Esophagus muscularis mucosa (tissue), 4 donors: ENCODE data around the gene LCNL1. TPM values are rescaled to one million over a fixed set of nuclear protein-coding genes. Genes with fewer than 3 reads are reported as not detected.

Source experiments
- DNase-seq: peaks from one replicate; pipeline ENCODE4 v3.0.0-alpha.2; 2017; ENCODE audit errors: extremely low spot score
- H3K27ac ChIP-seq, 4 donors: fragments of 200-600 bp; sonication (generic); replicated peaks in 1 of 4; 1 replicate in 3 of 4; 2 replicates in 1 of 4; pipeline ENCODE4 v1.5.1; 2016 to 2019; ENCODE audit warnings: mild to moderate bottlenecking in 1 of 4
- H3K27me3 ChIP-seq, 4 donors: fragments of 200-600 bp; sonication (generic); one replicate each; pipeline versions ENCODE4 v1.5.1 to v1.6.0; 2016 to 2019
- H3K36me3 ChIP-seq, 4 donors: fragments of 200-600 bp; sonication (generic); one replicate each; pipeline ENCODE4 v1.5.1; 2016 to 2019
- H3K4me1 ChIP-seq, 4 donors: fragments of 200-600 bp; sonication (generic); one replicate each; pipeline ENCODE4 v1.5.1; 2016 to 2019
- H3K4me3 ChIP-seq, 4 donors: fragments of 200-600 bp; sonication (generic); 1 replicate in 2 of 4; 2 replicates in 2 of 4; pipeline ENCODE4 v1.5.1; 2016 to 2019; ENCODE audit warnings: mild to moderate bottlenecking in 4 of 4, moderate library complexity in 1 of 4
- H3K9me3 ChIP-seq, 4 donors: fragments of 200-600 bp; sonication (generic); 1 replicate in 3 of 4; 2 replicates in 1 of 4; pipeline ENCODE4 v1.5.1; 2016 to 2019
- CTCF ChIP-seq, 3 experiments: fragments of 200-600 bp in 2 of 3; fragments of 450-650 bp in 1 of 3; sonication (generic) in 2 of 3; IDR thresholded peaks; one replicate each; pipeline ENCODE4 v1.5.1; 2017 to 2019; ENCODE audit warnings: antibody characterized with exemption in 3 of 3, mild to moderate bottlenecking in 2 of 3, moderate library complexity in 1 of 3
- EP300 ChIP-seq: sonication (generic); formaldehyde crosslinking; IDR thresholded peaks from one replicate; pipeline ENCODE4 v1.6.1; 2017; ENCODE audit warnings: antibody characterized with exemption
- POLR2A ChIP-seq: fragments of 450-650 bp; IDR thresholded peaks from one replicate; pipeline ENCODE4 v1.6.1; 2017; ENCODE audit warnings: antibody characterized with exemption, moderate library complexity, mild to moderate bottlenecking, low read depth
- POLR2AphosphoS5 ChIP-seq, 2 donors: sonication (generic); formaldehyde crosslinking; IDR thresholded peaks; one replicate each; pipeline ENCODE4 v1.6.1; 2017; ENCODE audit warnings: antibody characterized with exemption in 2 of 2
- WGBS: methylation state at CpG from one replicate; pipeline ENCODE4 v1.1.5; 2018; 5-methylcytosine and 5-hydroxymethylcytosine counted together
- intact Hi-C: fragments of 100-400 bp; cut with DNase I; formaldehyde crosslinking; loops from one replicate; pipeline ENCODE4 v1.15.1; 2023
- total RNA-seq, 4 donors: library from RNA; depleted of rRNA; stranded (reverse); fragments of >200 nt; gene quantifications; one replicate each; pipeline versions ENCODE4 v1.1.0 to v1.2.1, GENCODE V29; 2016

Gene LCNL1
- total RNA-seq, 4 donors from 2014 or later, result 0.11 to 0.42 (median 0.39) TPM; not detected in 1

- no peaks in the 10 kb centered on the region for H3K9me3 ChIP-seq
- H3K27me3 ChIP-seq, result peaks cover 0 to 60% (median 14%) of the 10 kb centered on the region in 4 donors
- 86% methylated on average over 19 of the region's 54 CpGs for WGBS
- no peak for TF ChIP-seq POLR2AphosphoS5 (IDR thresholded peaks at IDR 0.05)
- no peak for TF ChIP-seq POLR2A
- no peak for TF ChIP-seq CTCF (IDR thresholded peaks at IDR 0.05)
- intact Hi-C loops, result loop anchor here (5.0 kb wide), 1 partner anchor 47 kb away; the partner anchor contains the start of gene C8G
- H3K27ac ChIP-seq, result no peak overlapping the region
- peaks cover 32 to 57% (median 48%) of the 10 kb centered on the region in 4 donors for H3K4me1 ChIP-seq
- H3K4me3 ChIP-seq, result peak overlapping the region in 1 of 4 donors; percentile 10
- H3K36me3 ChIP-seq, result peaks cover 4 to 18% (median 14%) of the 10 kb centered on the region in 4 donors
- DNase-seq, result no peak
Measured at GRCh38 chr9:136994180-136994887, 11.5 kb downstream of the LCNL1 start.

- no CpG with 5 or more reads among the region's 40 CpGs for WGBS
- TF ChIP-seq POLR2AphosphoS5 (IDR thresholded peaks at IDR 0.05), result no peak
- no peak for TF ChIP-seq POLR2A
- no peak for TF ChIP-seq CTCF (IDR thresholded peaks at IDR 0.05)
- TF ChIP-seq EP300, result no peak
- no peak for DNase-seq
- no peak overlapping the region for H3K27ac ChIP-seq
- no peaks in the 10 kb centered on the region for H3K9me3 ChIP-seq
- peaks cover 4 to 18% (median 14%) of the 10 kb centered on the region in 4 donors for H3K36me3 ChIP-seq
- peaks cover 0 to 60% (median 14%) of the 10 kb centered on the region in 4 donors for H3K27me3 ChIP-seq
- peak overlapping the region in 1 of 4 donors; percentile 10 for H3K4me3 ChIP-seq
- intact Hi-C loops, result loop anchor here (5.0 kb wide), 1 partner anchor 48 kb away; the partner anchor contains the start of gene C8G
- H3K4me1 ChIP-seq, result peaks cover 32 to 57% (median 48%) of the 10 kb centered on the region in 4 donors
Measured at GRCh38 chr9:136994888-136995230, 12.1 kb downstream of the LCNL1 start.

- peaks cover 32 to 57% (median 48%) of the 10 kb centered on the region in 4 donors for H3K4me1 ChIP-seq
- no peak overlapping the region for H3K27ac ChIP-seq
- no peak for TF ChIP-seq POLR2A
- TF ChIP-seq CTCF (IDR thresholded peaks at IDR 0.05), result no peak
- no peak for TF ChIP-seq POLR2AphosphoS5 (IDR thresholded peaks at IDR 0.05)
- no peak for TF ChIP-seq EP300
- peaks cover 4 to 18% (median 14%) of the 10 kb centered on the region in 4 donors for H3K36me3 ChIP-seq
- WGBS, result 40% methylated on average over 20 of the region's 30 CpGs
- H3K27me3 ChIP-seq, result peaks cover 0 to 60% (median 14%) of the 10 kb centered on the region in 4 donors
- intact Hi-C loops, result no loop called here
- H3K4me3 ChIP-seq, result peak overlapping the region in 3 of 4 donors; percentile 4 to 38 (median 10)
- DNase-seq, result no peak
- no peaks in the 10 kb centered on the region for H3K9me3 ChIP-seq
Measured at GRCh38 chr9:136995362-136995761, 12.6 kb downstream of the LCNL1 start.

- no peak for DNase-seq
- Histone ChIP-seq H3K27ac (no peak overlapping the region), H3K36me3 (peaks cover 4 to 18% (median 14%) of the 10 kb centered on the region in 4 donors), H3K4me3 (peak overlapping the region in 3 of 4 donors; percentile 10 to 38 (median 12)), H3K27me3 (peaks cover 0 to 60% (median 14%) of the 10 kb centered on the region in 4 donors), H3K9me3 (no peaks in the 10 kb centered on the region), H3K4me1 (peaks cover 32 to 57% (median 48%) of the 10 kb centered on the region in 4 donors)
- intact Hi-C loops, result no loop called here
- WGBS, result 22% methylated on average over 6 of the region's 12 CpGs
- no peak for TF ChIP-seq EP300
- TF ChIP-seq POLR2A, result no peak
- no peak for TF ChIP-seq POLR2AphosphoS5 (IDR thresholded peaks at IDR 0.05)
- TF ChIP-seq CTCF (IDR thresholded peaks at IDR 0.05), result no peak
Measured at GRCh38 chr9:136995772-136996311, 13.0 kb downstream of the LCNL1 start.
